H9 (cell line): Measurements from ENCODE around the gene NEDD9. TPM values are rescaled to one million over a fixed set of nuclear protein-coding genes. Genes with fewer than 3 reads are reported as not detected.

Source experiments
- DNase-seq: peaks from one replicate; pipeline ENCODE4 v3.0.0-alpha.2; 2017
- H2AFZ ChIP-seq: one replicate; pipeline ENCODE4 v1.6.1; 2013; ENCODE audit warnings: mild to moderate bottlenecking, low read length, control low read depth, moderate library complexity
- H2AK5ac ChIP-seq: 2 replicates; pipeline ENCODE4 v1.6.1; 2013; ENCODE audit warnings: low read length, control low read depth, mixed read lengths; ENCODE audit not compliant: insufficient read length
- H2BK120ac ChIP-seq: one replicate; pipeline ENCODE4 v1.6.1; 2013; ENCODE audit warnings: low read depth, mild to moderate bottlenecking, low read length, control low read depth, inconsistent platforms; ENCODE audit not compliant: poor library complexity, severe bottlenecking
- H2BK12ac ChIP-seq: 2 replicates; pipeline ENCODE4 v1.6.1; 2013; ENCODE audit warnings: low read length, control low read depth, mixed read lengths, low read depth; ENCODE audit not compliant: insufficient read length
- H2BK15ac ChIP-seq: 2 replicates; pipeline ENCODE4 v1.6.1; 2013; ENCODE audit warnings: low read depth, low read length, control low read depth
- H2BK20ac ChIP-seq: one replicate; pipeline ENCODE4 v1.6.1; 2013; ENCODE audit warnings: low read depth, mild to moderate bottlenecking, low read length, control low read depth, inconsistent platforms; ENCODE audit not compliant: poor library complexity, severe bottlenecking
- H2BK5ac ChIP-seq: 2 replicates; pipeline ENCODE4 v1.6.1; 2013; ENCODE audit warnings: low read length, control low read depth, mixed read lengths; ENCODE audit not compliant: insufficient read length
- H3K14ac ChIP-seq: 2 replicates; pipeline ENCODE4 v1.6.1; 2013; ENCODE audit warnings: low read length, control low read depth; ENCODE audit not compliant: insufficient read depth
- H3K18ac ChIP-seq: 2 replicates; pipeline ENCODE4 v1.6.1; 2013; ENCODE audit warnings: low read depth, mild to moderate bottlenecking, mixed read lengths, low read length, control low read depth; ENCODE audit not compliant: insufficient read length
- H3K23ac ChIP-seq: 2 replicates; pipeline ENCODE4 v1.6.1; 2013; ENCODE audit warnings: low read length, control low read depth, mixed read lengths, low read depth; ENCODE audit not compliant: insufficient read length
- H3K23me2 ChIP-seq: 2 replicates; pipeline ENCODE4 v1.6.1; 2013; ENCODE audit warnings: low read depth, mild to moderate bottlenecking, mixed read lengths, low read length, control low read depth; ENCODE audit not compliant: insufficient read length, poor library complexity, severe bottlenecking
- H3K27ac ChIP-seq: 2 replicates; pipeline ENCODE4 v1.5.1; 2013; ENCODE audit warnings: low read length, control low read depth, mixed read lengths, low read depth; ENCODE audit not compliant: insufficient read length
- H3K27me3 ChIP-seq: 2 replicates; pipeline ENCODE4 v1.6.1; 2013; ENCODE audit warnings: low read length, control low read depth, inconsistent platforms; ENCODE audit not compliant: insufficient read depth
- H3K4ac ChIP-seq: 2 replicates; pipeline ENCODE4 v1.6.1; 2013; ENCODE audit warnings: low read depth, mild to moderate bottlenecking, control low read depth, inconsistent platforms, low read length, moderate library complexity
- H3K4me1 ChIP-seq: 2 replicates; pipeline ENCODE4 v1.6.1; 2013; ENCODE audit warnings: low read length, control low read depth, inconsistent platforms; ENCODE audit not compliant: insufficient read depth
- H3K4me2 ChIP-seq: 2 replicates; pipeline ENCODE4 v1.6.1; 2013; ENCODE audit warnings: low read length, control low read depth, mixed read lengths; ENCODE audit not compliant: insufficient read length, insufficient read depth
- H3K56ac ChIP-seq: 2 replicates; pipeline ENCODE4 v1.6.1; 2013; ENCODE audit warnings: low read depth, mild to moderate bottlenecking, mixed read lengths, low read length, control low read depth; ENCODE audit not compliant: insufficient read length
- H3K79me1 ChIP-seq: 2 replicates; pipeline ENCODE4 v1.6.1; 2013; ENCODE audit warnings: low read depth, mild to moderate bottlenecking, moderate library complexity, low read length, control low read depth, inconsistent platforms; ENCODE audit not compliant: insufficient read depth, poor library complexity, severe bottlenecking
- H3K79me2 ChIP-seq: 2 replicates; pipeline ENCODE4 v1.6.1; 2013; ENCODE audit warnings: low read length, control low read depth, inconsistent platforms; ENCODE audit not compliant: insufficient read depth
- H3K9ac ChIP-seq: 2 replicates; pipeline ENCODE4 v1.6.1; 2013; ENCODE audit warnings: low read length, control low read depth, mixed read lengths; ENCODE audit not compliant: insufficient read length; ENCODE audit errors: extremely low read depth
- H3K9me3 ChIP-seq: one replicate; pipeline ENCODE4 v1.6.1; 2013; ENCODE audit warnings: low read depth, low read length, inconsistent platforms; ENCODE audit not compliant: control insufficient read depth
- H3T11ph ChIP-seq: one replicate; pipeline ENCODE4 v1.6.1; 2013; ENCODE audit warnings: mild to moderate bottlenecking, low read length, control low read depth, inconsistent platforms
- H4K20me1 ChIP-seq: one replicate; pipeline ENCODE4 v1.6.1; 2013; ENCODE audit not compliant: control insufficient read depth, insufficient read length, insufficient read depth
- H4K5ac ChIP-seq: 2 replicates; pipeline ENCODE4 v1.6.1; 2013; ENCODE audit warnings: low read depth, mild to moderate bottlenecking, mixed read lengths, low read length, control low read depth; ENCODE audit not compliant: insufficient read length
- H4K8ac ChIP-seq: replicated peaks from 2 replicates; pipeline ENCODE4 v1.6.1; 2013; ENCODE audit warnings: low read length, control low read depth, mixed read lengths, low read depth; ENCODE audit not compliant: insufficient read length
- H4K91ac ChIP-seq: 2 replicates; pipeline ENCODE4 v1.6.1; 2013; ENCODE audit warnings: low read depth, mild to moderate bottlenecking, moderate library complexity, mixed read lengths, low read length, control low read depth; ENCODE audit not compliant: insufficient read length
- H3K27ac Mint-ChIP-seq, 3 experiments: 2 replicates in 2 of 3; 3 replicates in 1 of 3; pipeline ENCODE4 v1.8.0; 2020 to 2021; ENCODE audit warnings: mixed read lengths in 3 of 3, mild to moderate bottlenecking in 1 of 3, moderate library complexity in 1 of 3
- H3K27me3 Mint-ChIP-seq: 2 replicates; pipeline ENCODE4 v1.8.0; 2021; ENCODE audit warnings: low read depth, mild to moderate bottlenecking, moderate library complexity, mixed read lengths
- H3K36me3 Mint-ChIP-seq, 3 experiments: 2 replicates in 2 of 3; 3 replicates in 1 of 3; pipeline ENCODE4 v1.8.0; 2020 to 2021; ENCODE audit warnings: low read depth in 3 of 3, mixed read lengths in 3 of 3; ENCODE audit not compliant: insufficient read depth in 1 of 3
- H3K4me1 Mint-ChIP-seq, 2 experiments: 2 replicates each; pipeline ENCODE4 v1.8.0; 2020; ENCODE audit warnings: mixed read lengths in 2 of 2
- H3K4me3 Mint-ChIP-seq, 2 experiments: 2 replicates in 1 of 2; 3 replicates in 1 of 2; pipeline ENCODE4 v1.8.0; 2020 to 2021; ENCODE audit warnings: mild to moderate bottlenecking in 2 of 2, mixed read lengths in 2 of 2, moderate library complexity in 1 of 2
- H3K9me3 Mint-ChIP-seq, 2 experiments: 2 replicates in 1 of 2; 3 replicates in 1 of 2; pipeline ENCODE4 v1.8.0; 2020; ENCODE audit warnings: mild to moderate bottlenecking in 2 of 2, mixed read lengths in 2 of 2, moderate library complexity in 1 of 2
- CTCF ChIP-seq: fragments of 200-600 bp; sonication (generic); conservative IDR thresholded peaks from 3 replicates; pipeline ENCODE4 v1.8.0; 2021; ENCODE audit warnings: antibody characterized with exemption, mild to moderate bottlenecking
- whole genome bisulfite sequencing: extraction: QIAGEN DNeasy Blood & Tissue Kit; methylation state at CpG from one replicate; pipeline ENCODE4 v1.1.7; 2013; ENCODE audit warnings: missing lambda C conversion rate, low lambda C conversion rate, mixed read lengths; ENCODE audit not compliant: insufficient read length; ENCODE audit errors: extremely low coverage; 5-methylcytosine and 5-hydroxymethylcytosine counted together
- total RNA-seq: library from RNA; stranded (reverse); gene quantifications from 2 replicates; pipeline ENCODE4 v1.2.1, GENCODE V29; 2021

The NEDD9 gene
- total RNA-seq, 1 experiment from 2014 or later = 5.5 TPM

- peaks cover 0 to 4% of the 10 kb centered on the region in 2 experiments; a peak in 1 of 4 replicates for H3K4me1 Mint-ChIP-seq
- Histone ChIP-seq H3K18ac (no peak overlapping the region), H3K23me2 (no peaks in the 10 kb centered on the region), H3K27ac (no peak overlapping the region), H3K79me1 (no peaks in the 10 kb centered on the region), H4K91ac (no peak overlapping the region), H3T11ph (no peak overlapping the region), H3K4ac (no peak overlapping the region), H4K20me1 (no peaks in the 10 kb centered on the region), H3K14ac (no peak overlapping the region), H4K5ac (no peak overlapping the region), H3K9ac (no peak overlapping the region), H3K23ac (no peak overlapping the region), H2BK15ac (no peak overlapping the region), H2AK5ac (no peak overlapping the region), H3K9me3 (peaks cover 3% of the 10 kb centered on the region), H2AFZ (no peak overlapping the region), H2BK120ac (no peak overlapping the region), H2BK20ac (no peak overlapping the region), H3K4me2 (no peak overlapping the region), H3K4me1 (no peaks in the 10 kb centered on the region), H3K27me3 (no peaks in the 10 kb centered on the region), H3K56ac (no peak overlapping the region), H3K79me2 (no peaks in the 10 kb centered on the region), H2BK5ac (no peak overlapping the region), H4K8ac (no peak overlapping the region), H2BK12ac (no peak overlapping the region)
- WGBS = no CpG with 5 or more reads among the region's 17 CpGs
- H3K36me3 Mint-ChIP-seq = peaks cover 28 to 52% (median 31%) of the 10 kb centered on the region in 3 experiments
- DNase-seq = no peak
- no peaks in the 10 kb centered on the region for H3K27me3 Mint-ChIP-seq
- no peak overlapping the region for H3K4me3 Mint-ChIP-seq
- peaks cover 15 to 17% of the 10 kb centered on the region in 2 experiments; a peak in 4 of 5 replicates for H3K9me3 Mint-ChIP-seq
- H3K27ac Mint-ChIP-seq = peak overlapping the region in 1 of 3 experiments; percentile 76; a peak in 2 of 7 replicates
- TF ChIP-seq CTCF = no peak
Measured at GRCh38 chr6:11185204-11185842, 47.1 kb downstream of the NEDD9 start.
